ENCODE results near the gene LRP5. TPM values are rescaled to one million over a fixed set of nuclear protein-coding genes. Genes with fewer than 3 reads are reported as not detected.

Gene LRP5
- total RNA-seq, 1 donor from 2014 or later = 162 TPM

- Mint-ChIP-seq H3K4me3 (ENCODE audit: unreplicated experiment) (peak overlapping the region; percentile 96), H3K36me3 (ENCODE audit: unreplicated experiment) (peaks cover 15% of the 10 kb centered on the region), H3K4me1 (ENCODE audit: unreplicated experiment) (peaks cover 33% of the 10 kb centered on the region), H3K27me3 (ENCODE audit: unreplicated experiment) (no peaks in the 10 kb centered on the region), H3K9me3 (ENCODE audit: unreplicated experiment) (no peaks in the 10 kb centered on the region), H3K27ac (ENCODE audit: unreplicated experiment) (peak overlapping the region; percentile 97)
- no peak for DNase-seq (ENCODE audit: extremely low spot score, unreplicated experiment)
- no peak for TF ChIP-seq CTCF (IDR thresholded peaks at IDR 0.05)
Measured at GRCh38 chr11:68270196-68271022, 42.0 kb upstream of the LRP5 start.

- H3K36me3 Mint-ChIP-seq (ENCODE audit: unreplicated experiment) = peaks cover 12% of the 10 kb centered on the region
- H3K9me3 Mint-ChIP-seq (ENCODE audit: unreplicated experiment) = no peaks in the 10 kb centered on the region
- peaks cover 33% of the 10 kb centered on the region for H3K4me1 Mint-ChIP-seq (ENCODE audit: unreplicated experiment)
- H3K4me3 Mint-ChIP-seq (ENCODE audit: unreplicated experiment) = peak overlapping the region; percentile 96
- peak overlapping the region; percentile 97 for H3K27ac Mint-ChIP-seq (ENCODE audit: unreplicated experiment)
- peak; percentile 56 for TF ChIP-seq CTCF (IDR thresholded peaks at IDR 0.05)
- H3K27me3 Mint-ChIP-seq (ENCODE audit: unreplicated experiment) = no peaks in the 10 kb centered on the region
- no peak for DNase-seq (ENCODE audit: extremely low spot score, unreplicated experiment)
Measured at GRCh38 chr11:68271023-68271780, 41.2 kb upstream of the LRP5 start.

- Mint-ChIP-seq H3K9me3 (ENCODE audit: unreplicated experiment) (no peaks in the 10 kb centered on the region), H3K36me3 (ENCODE audit: unreplicated experiment) (peaks cover 9% of the 10 kb centered on the region), H3K27me3 (ENCODE audit: unreplicated experiment) (no peaks in the 10 kb centered on the region), H3K27ac (ENCODE audit: unreplicated experiment) (peak within 1 kb of the TSS; percentile 97), H3K4me3 (ENCODE audit: unreplicated experiment) (peak within 1 kb of the TSS; percentile 96), H3K4me1 (ENCODE audit: unreplicated experiment) (peaks cover 33% of the 10 kb centered on the region)
- peak; percentile 98 for DNase-seq (ENCODE audit: extremely low spot score, unreplicated experiment)
- TF ChIP-seq CTCF (IDR thresholded peaks at IDR 0.05) = no peak
Measured at GRCh38 chr11:68271781-68272608, 40.4 kb upstream of the LRP5 start, which contains the start of gene C11orf24. C11orf24 (minus strand) TSS chr11:68271973; CDS start chr11:68263767, 8,206 bp downstream.

GRCh38 chr11:68273026-68273738, 39.2 kb upstream of the LRP5 start:
- peaks cover 33% of the 10 kb centered on the region for H3K4me1 Mint-ChIP-seq (ENCODE audit: unreplicated experiment)
- TF ChIP-seq CTCF (IDR thresholded peaks at IDR 0.05) = no peak
- no peaks in the 10 kb centered on the region for H3K27me3 Mint-ChIP-seq (ENCODE audit: unreplicated experiment)
- peak overlapping the region; percentile 96 for H3K4me3 Mint-ChIP-seq (ENCODE audit: unreplicated experiment)
- peaks cover 5% of the 10 kb centered on the region for H3K36me3 Mint-ChIP-seq (ENCODE audit: unreplicated experiment)
- no peak overlapping the region for H3K27ac Mint-ChIP-seq (ENCODE audit: unreplicated experiment)
- H3K9me3 Mint-ChIP-seq (ENCODE audit: unreplicated experiment) = no peaks in the 10 kb centered on the region
- DNase-seq (ENCODE audit: extremely low spot score, unreplicated experiment) = no peak

Measured in osteocyte (in vitro differentiated cells).